Astrocyte of the cerebellum (primary cell): ENCODE results near the gene CAMP.

ENCODE experiments used
- DNase-seq: peaks from one replicate; pipeline ENCODE4 v3.0.0-alpha.2; 2011; ENCODE audit warnings: low read depth
- H3K4me3 ChIP-seq: 2 replicates; pipeline ENCODE4 v1.5.1; 2011; ENCODE audit warnings: mild to moderate bottlenecking, low read depth, low read length, moderate library complexity
- in situ Hi-C: cut with HindIII; loops from 2 replicates; pipeline ENCODE4 v1.10.0; 2017; ENCODE audit warnings: low sequenced_read_pairs
- TF ChIP-seq, protein P1 (sequence below): IDR thresholded peaks from 2 replicates; pipeline ENCODE4 v1.5.1; 2012; ENCODE audit warnings: low read length, low read depth, moderate library complexity, mild to moderate bottlenecking; ENCODE audit errors: missing control alignments

The CAMP gene, protein sequence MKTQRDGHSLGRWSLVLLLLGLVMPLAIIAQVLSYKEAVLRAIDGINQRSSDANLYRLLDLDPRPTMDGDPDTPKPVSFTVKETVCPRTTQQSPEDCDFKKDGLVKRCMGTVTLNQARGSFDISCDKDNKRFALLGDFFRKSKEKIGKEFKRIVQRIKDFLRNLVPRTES

DNA sequence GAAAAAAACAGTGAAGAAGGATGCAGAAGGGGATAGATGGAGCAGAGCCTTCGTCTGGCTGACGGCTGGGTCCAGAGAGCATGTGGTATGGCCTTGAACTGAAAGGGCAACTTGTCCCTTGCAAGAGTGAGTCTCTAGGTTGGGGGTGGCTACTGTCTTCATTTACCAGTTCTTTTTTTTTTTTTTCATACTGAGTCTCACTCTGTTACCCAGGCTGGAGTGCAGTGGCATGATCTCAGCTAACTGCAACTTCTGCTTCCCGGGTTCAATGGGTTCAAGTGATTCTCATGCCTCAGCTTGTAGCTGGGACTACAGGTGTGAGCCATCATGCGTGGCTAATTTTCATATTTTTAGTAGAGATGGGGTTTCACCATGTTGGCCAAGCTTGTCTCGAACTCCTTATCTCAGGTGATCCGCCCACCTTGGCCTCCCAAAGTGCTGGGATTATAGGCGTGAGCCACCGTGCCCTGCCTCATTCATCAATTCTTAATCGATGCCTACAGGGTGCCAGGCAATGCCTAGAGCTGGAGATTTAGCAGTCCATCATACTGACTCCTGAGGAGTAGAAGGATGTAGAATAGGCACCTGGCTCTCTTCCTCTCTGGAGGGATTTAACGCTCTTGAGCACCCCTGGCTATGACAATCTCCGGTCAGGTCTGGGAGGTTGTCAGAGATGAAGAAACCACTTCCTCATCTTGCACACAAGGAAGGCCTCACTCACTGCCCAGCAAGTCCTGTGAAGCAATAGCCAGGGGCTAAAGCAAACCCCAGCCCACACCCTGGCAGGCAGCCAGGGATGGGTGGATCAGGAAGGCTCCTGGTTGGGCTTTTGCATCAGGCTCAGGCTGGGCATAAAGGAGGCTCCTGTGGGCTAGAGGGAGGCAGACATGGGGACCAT, at the start of gene CAMP:
Gene CAMP, plus strand, starts transcription at position 880 of the 898 bp plus-strand sequence. Its CDS starts 17 bp downstream, at position 897.
- DNase-seq: no peak
- TF ChIP-seq, protein P1, sequence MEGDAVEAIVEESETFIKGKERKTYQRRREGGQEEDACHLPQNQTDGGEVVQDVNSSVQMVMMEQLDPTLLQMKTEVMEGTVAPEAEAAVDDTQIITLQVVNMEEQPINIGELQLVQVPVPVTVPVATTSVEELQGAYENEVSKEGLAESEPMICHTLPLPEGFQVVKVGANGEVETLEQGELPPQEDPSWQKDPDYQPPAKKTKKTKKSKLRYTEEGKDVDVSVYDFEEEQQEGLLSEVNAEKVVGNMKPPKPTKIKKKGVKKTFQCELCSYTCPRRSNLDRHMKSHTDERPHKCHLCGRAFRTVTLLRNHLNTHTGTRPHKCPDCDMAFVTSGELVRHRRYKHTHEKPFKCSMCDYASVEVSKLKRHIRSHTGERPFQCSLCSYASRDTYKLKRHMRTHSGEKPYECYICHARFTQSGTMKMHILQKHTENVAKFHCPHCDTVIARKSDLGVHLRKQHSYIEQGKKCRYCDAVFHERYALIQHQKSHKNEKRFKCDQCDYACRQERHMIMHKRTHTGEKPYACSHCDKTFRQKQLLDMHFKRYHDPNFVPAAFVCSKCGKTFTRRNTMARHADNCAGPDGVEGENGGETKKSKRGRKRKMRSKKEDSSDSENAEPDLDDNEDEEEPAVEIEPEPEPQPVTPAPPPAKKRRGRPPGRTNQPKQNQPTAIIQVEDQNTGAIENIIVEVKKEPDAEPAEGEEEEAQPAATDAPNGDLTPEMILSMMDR: no peak
- in situ Hi-C loops: loop anchor here (5.0 kb wide), 1 partner anchor 34 kb away; no protein-coding TSS in a partner anchor
- no peak within 1 kb of the TSS for H3K4me3 ChIP-seq

DNA sequence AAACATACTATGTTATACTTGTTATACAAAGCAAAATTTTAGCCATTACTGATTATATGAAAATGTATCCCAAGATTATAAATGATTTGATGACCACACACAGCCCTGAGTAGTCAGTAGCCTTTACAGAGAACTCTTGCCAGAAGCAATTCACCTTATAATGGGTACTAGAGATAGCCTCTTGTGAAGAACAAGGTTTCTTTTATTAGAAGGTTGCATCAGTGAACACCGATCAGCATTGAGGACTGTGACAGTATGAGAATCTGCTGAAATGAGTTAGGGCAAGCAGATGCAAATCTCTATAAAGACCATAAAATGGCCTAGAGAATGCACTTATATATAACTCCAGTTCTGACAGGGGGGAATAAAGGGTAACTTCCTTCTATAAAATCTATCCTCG, 45.2 kb upstream of the CAMP start:
- in situ Hi-C loops: no loop called here

DNA sequence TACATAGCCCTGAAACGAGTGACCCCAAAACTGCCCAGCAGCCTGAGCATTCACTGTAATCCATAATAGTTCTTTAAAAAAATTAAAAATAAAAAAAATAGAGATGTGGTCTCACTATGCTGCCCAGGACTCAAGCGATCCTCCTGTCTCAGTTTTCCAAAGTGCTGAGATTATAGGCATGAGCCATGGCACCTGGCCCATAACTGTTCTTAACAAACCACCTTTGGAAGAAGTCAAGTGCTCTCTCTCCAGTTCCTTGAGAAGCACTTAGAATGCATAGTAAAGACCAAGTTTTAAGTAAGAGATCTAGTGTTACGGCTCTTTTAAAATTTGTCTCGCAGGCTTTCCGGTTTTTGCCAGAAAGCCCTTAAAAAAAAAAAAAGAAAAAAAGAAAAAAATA, 43.3 kb upstream of the CAMP start:
- TF ChIP-seq, protein P1: no peak
- no peak for DNase-seq
- H3K4me3 ChIP-seq: no peak overlapping the region
- in situ Hi-C loops: no loop called here

More for the DNA sequence above, 45.2 kb upstream of the CAMP start:
- TF ChIP-seq, protein P1: no peak
- no peak overlapping the region for H3K4me3 ChIP-seq
- no peak for DNase-seq

DNA sequence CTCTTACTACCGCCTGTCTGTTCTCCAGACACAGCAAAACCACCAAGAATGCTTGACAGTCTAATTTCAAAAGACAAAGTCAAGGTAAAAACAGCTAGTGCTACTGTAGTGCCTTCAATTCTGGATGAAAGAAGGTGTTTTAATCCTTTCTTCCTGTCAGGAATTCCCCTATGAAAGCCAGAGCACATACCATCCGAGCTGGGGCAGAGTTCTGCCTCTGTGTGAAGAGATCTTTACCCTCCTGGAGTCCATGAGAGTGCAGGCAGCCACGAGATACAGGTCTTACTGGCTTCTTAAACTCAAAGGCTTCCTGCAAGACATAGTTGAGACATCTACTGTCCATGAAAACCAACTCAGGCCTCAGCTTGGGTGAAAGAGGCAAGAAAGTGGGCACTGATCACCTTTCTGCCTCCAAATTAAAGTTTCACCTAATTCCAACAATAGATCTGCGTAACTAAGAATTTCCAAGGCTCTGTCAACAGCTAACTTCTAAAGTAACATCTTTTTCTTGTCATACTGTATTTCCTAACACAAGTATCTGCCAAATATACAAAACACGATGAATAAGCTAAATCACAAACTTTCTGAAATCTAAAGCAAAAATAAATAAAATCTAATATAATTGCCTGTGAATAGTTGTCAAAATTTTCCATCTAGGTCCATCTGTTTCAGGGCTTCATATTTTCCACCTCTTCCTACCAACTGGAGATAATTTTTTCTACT, 42.6 kb upstream of the CAMP start:
- in situ Hi-C loops: no loop called here
- TF ChIP-seq, protein P1: no peak
- DNase-seq: no peak
- no peak overlapping the region for H3K4me3 ChIP-seq

DNA sequence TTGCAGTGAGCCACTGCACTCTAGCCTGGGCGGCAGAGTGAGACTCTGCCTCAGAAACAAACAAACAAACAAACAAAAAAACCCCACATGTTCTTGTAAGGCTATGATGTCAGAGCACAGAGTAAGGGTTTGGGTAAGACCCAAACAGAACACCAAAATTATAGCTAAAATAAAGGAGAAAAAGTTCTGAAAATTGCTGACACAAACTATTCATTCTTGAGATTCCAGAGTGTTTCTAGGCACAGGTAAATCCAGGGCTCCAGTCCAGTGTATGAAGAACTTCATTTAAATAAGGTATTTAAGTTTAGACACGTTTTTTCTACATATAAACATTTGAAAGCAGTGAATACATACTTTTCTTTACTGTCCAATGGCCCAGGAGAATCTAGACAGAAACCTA, 39.0 kb upstream of the CAMP start:
- DNase-seq: no peak
- H3K4me3 ChIP-seq: no peak overlapping the region
- in situ Hi-C loops: no loop called here
- TF ChIP-seq, protein P1: no peak

DNA sequence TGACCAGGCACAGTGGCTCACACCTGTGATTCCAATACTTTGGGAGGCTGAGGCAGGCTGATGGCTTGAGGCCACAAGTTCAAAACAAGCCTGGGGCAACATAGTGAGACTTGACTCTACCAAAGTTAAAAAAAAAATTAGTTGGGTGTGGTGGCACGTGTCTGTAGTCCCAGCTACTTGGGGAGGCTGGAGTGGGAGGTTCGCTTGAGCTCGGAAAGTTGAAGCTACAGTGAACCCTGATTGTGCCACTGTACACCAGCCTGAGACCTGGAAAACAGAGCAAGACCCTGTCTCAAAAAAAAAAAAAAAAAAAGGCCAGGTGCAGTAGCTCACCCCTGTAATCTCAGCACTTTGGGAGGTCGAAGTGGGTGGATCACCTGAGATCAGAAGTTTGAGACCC, 38.2 kb upstream of the CAMP start:
- DNase-seq: no peak
- no peak overlapping the region for H3K4me3 ChIP-seq
- TF ChIP-seq, protein P1: no peak
- in situ Hi-C loops: no loop called here
